GM12891 (cell line): ENCODE data around the gene ZNRD2.

Experiments used
- PAX5 ChIP-seq: IDR thresholded peaks from 2 replicates; pipeline ENCODE4 v1.6.1; 2011; ENCODE audit warnings: low read length, moderate library complexity, mild to moderate bottlenecking; ENCODE audit not compliant: insufficient read depth, severe bottlenecking
- POLR2A ChIP-seq: IDR thresholded peaks from 2 replicates; pipeline ENCODE4 v1.6.1; 2011; ENCODE audit warnings: low read depth, low read length, control low read depth
- POLR2AphosphoS5 ChIP-seq: IDR thresholded peaks from 2 replicates; pipeline ENCODE4 v1.6.1; 2011; ENCODE audit warnings: low read depth, low read length, control low read depth
- POU2F2 ChIP-seq: IDR thresholded peaks from 2 replicates; pipeline ENCODE4 v1.6.1; 2011; ENCODE audit warnings: low read depth, mild to moderate bottlenecking, control low read depth, low read length, moderate library complexity
- SPI1 ChIP-seq: IDR thresholded peaks from 2 replicates; pipeline ENCODE4 v1.6.1; 2011; ENCODE audit warnings: low read depth, low read length, control low read depth
- TAF1 ChIP-seq: IDR thresholded peaks from 2 replicates; pipeline ENCODE4 v1.6.1; 2011; ENCODE audit warnings: low read depth, low read length, control low read depth

GRCh38 chr11:65585396-65586246 lies 15.3 kb downstream of the ZNRD2 start:
- TF ChIP-seq POLR2AphosphoS5 (no peak), POLR2A (no peak), TAF1 (no peak), SPI1 (no peak), POU2F2 (no peak), PAX5 (no peak)
